BJ (cell line): ENCODE data around the gene PKLR. TPM values are rescaled to one million over a fixed set of nuclear protein-coding genes. Genes with fewer than 3 reads are reported as not detected.

Experiments used
- CTCF ChIA-PET: fragments of 350-600 bp; formaldehyde crosslinking; extraction: SDS; loops from one replicate; lab custom pipeline; 2021; ENCODE audit warnings: antibody characterized with exemption, inconsistent platforms; lab: Yijun Ruan, JAX
- POLR2A ChIA-PET: fragments of 300-600 bp; sonication (Branson Sonifier 250); formaldehyde crosslinking; extraction: SDS; loops from one replicate; lab custom pipeline; 2021; ENCODE audit warnings: antibody characterized with exemption; lab: Charles Lee
- DNase-seq: peaks from one replicate; pipeline ENCODE4 v3.0.0-alpha.2; 2011; ENCODE audit warnings: low read depth
- H3K27me3 ChIP-seq: 2 replicates; pipeline ENCODE4 v1.6.0; 2011; ENCODE audit warnings: low read length; ENCODE audit not compliant: control insufficient read depth, insufficient read depth
- H3K36me3 ChIP-seq: 2 replicates; pipeline ENCODE4 v1.5.1; 2011; ENCODE audit warnings: low read length; ENCODE audit not compliant: control insufficient read depth, insufficient read depth
- H3K4me3 ChIP-seq: 2 replicates; pipeline ENCODE4 v1.5.1; 2011; ENCODE audit warnings: low read depth, mild to moderate bottlenecking, control low read depth, low read length
- CTCF ChIP-seq: IDR thresholded peaks from 2 replicates; pipeline ENCODE4 v1.5.1; 2011; ENCODE audit warnings: low read depth, mild to moderate bottlenecking, control low read depth, inconsistent platforms, low read length, moderate library complexity; ENCODE audit not compliant: insufficient read depth
- polyA plus RNA-seq: library from polyadenylated mRNA; depleted of rRNA; stranded (reverse); fragments of >200 nt; gene quantifications from 2 replicates; pipeline ENCODE4 v1.2.3, GENCODE V29; 2011

Gene PKLR
- polyA plus RNA-seq, 1 experiment, result 0.02 TPM

- no peak overlapping the region for H3K4me3 ChIP-seq
- ChIA-PET CTCF (interaction anchor here (1.7 to 6.6 kb wide), 2 partner anchors 18 to 19 kb away, joined by 7 to 54 read pairs; no protein-coding TSS in a partner anchor), POLR2A (no interaction called here)
- no peak for DNase-seq
- TF ChIP-seq CTCF, result no peak
- H3K36me3 ChIP-seq, result peaks cover 31% of the 10 kb centered on the region
- H3K27me3 ChIP-seq, result no peaks in the 10 kb centered on the region
Observed at GRCh38 chr1:155269381-155269780, 31.9 kb downstream of the PKLR start.

GRCh38 chr1:155268630-155269029 lies 32.6 kb downstream of the PKLR start:
- ChIA-PET CTCF (interaction anchor here (6.6 kb wide), 1 partner anchor 19 kb away, joined by 54 read pairs; no protein-coding TSS in a partner anchor), POLR2A (no interaction called here)
- H3K27me3 ChIP-seq, result no peaks in the 10 kb centered on the region
- no peak for TF ChIP-seq CTCF
- DNase-seq, result no peak
- H3K36me3 ChIP-seq, result peaks cover 37% of the 10 kb centered on the region
- H3K4me3 ChIP-seq, result no peak overlapping the region

GRCh38 chr1:155267373-155267772 lies 33.9 kb downstream of the PKLR start:
- no peak for TF ChIP-seq CTCF
- CTCF ChIA-PET, result interaction anchor here (0.6 to 6.6 kb wide), 2 partner anchors 17 to 397 kb away, joined by 3 to 54 read pairs; no protein-coding TSS in a partner anchor
- H3K36me3 ChIP-seq, result peaks cover 41% of the 10 kb centered on the region
- H3K4me3 ChIP-seq, result no peak overlapping the region
- POLR2A ChIA-PET, result no interaction called here
- DNase-seq, result no peak
- no peaks in the 10 kb centered on the region for H3K27me3 ChIP-seq

- H3K27me3 ChIP-seq, result no peaks in the 10 kb centered on the region
- no peak for TF ChIP-seq CTCF
- ChIA-PET CTCF (interaction anchor here (0.7 to 6.6 kb wide), 2 partner anchors 9 to 17 kb away, joined by 4 to 54 read pairs; no protein-coding TSS in a partner anchor), POLR2A (no interaction called here)
- DNase-seq, result no peak
- H3K36me3 ChIP-seq, result peaks cover 41% of the 10 kb centered on the region
- H3K4me3 ChIP-seq, result no peak overlapping the region
Observed at GRCh38 chr1:155266553-155266952, 34.7 kb downstream of the PKLR start.

- Histone ChIP-seq H3K27me3 (no peaks in the 10 kb centered on the region), H3K4me3 (no peak overlapping the region), H3K36me3 (peaks cover 29% of the 10 kb centered on the region)
- ChIA-PET POLR2A (no interaction called here), CTCF (interaction anchor here (0.9 to 6.6 kb wide), 2 partner anchors 13 to 61 kb away, joined by 3 to 54 read pairs; no protein-coding TSS in a partner anchor)
- TF ChIP-seq CTCF, result no peak
- no peak for DNase-seq
Observed at GRCh38 chr1:155263067-155263466, 38.2 kb downstream of the PKLR start.
